Natural killer cell treated with Interleukin-12 subunit alpha and Interleukin-12 subunit beta and Interleukin-15 and Interleukin-18, amount 100 ng/mL, for 72 hours (primary cell): Measurements from ENCODE around the gene CFAP46. TPM values are rescaled to one million over a fixed set of nuclear protein-coding genes. Genes with fewer than 3 reads are reported as not detected.
A peak's percentile ranks its signal among the peaks of the same experiment; 100 is the strongest.
"Not testable (repeated sequence)": the region's sequence is repeated elsewhere in the genome, so short reads cannot be mapped to it uniquely, and the experiment has no call there.

ENCODE experiments used
- ATAC-seq, 2 donors: fragments of 150-1000 bp; cut with Tn5 transposase in 1 of 2; sonication (Bioruptor Pico), chemical (Tn5 transposase) in 1 of 2; 2 replicates each; pipeline ENCODE4 v1.10.0; 2021
- DNase-seq: peaks from one replicate; pipeline ENCODE4 v3.0.0; 2022; ENCODE audit warnings: low spot score
- H3K27ac Mint-ChIP-seq, 2 donors: 1 replicate in 1 of 2; 2 replicates in 1 of 2; pipeline ENCODE4 v1.8.0; 2022; ENCODE audit warnings: mixed read lengths in 2 of 2, mild to moderate bottlenecking in 1 of 2, moderate library complexity in 1 of 2
- H3K27me3 Mint-ChIP-seq, 2 donors: 1 replicate in 1 of 2; 2 replicates in 1 of 2; pipeline ENCODE4 v1.8.0; 2022; ENCODE audit warnings: mixed read lengths in 2 of 2
- H3K36me3 Mint-ChIP-seq: one replicate; pipeline ENCODE4 v1.8.0; 2022; ENCODE audit warnings: mixed read lengths
- H3K4me1 Mint-ChIP-seq, 2 donors: 1 replicate in 1 of 2; 2 replicates in 1 of 2; pipeline ENCODE4 v1.8.0; 2022; ENCODE audit warnings: low read depth in 2 of 2, mixed read lengths in 2 of 2, mild to moderate bottlenecking in 1 of 2
- H3K4me3 Mint-ChIP-seq: one replicate; pipeline ENCODE4 v1.8.0; 2022; ENCODE audit warnings: mixed read lengths
- H3K9me3 Mint-ChIP-seq: 2 replicates; pipeline ENCODE4 v1.8.0; 2022; ENCODE audit warnings: mixed read lengths
- total RNA-seq, 2 donors: library from RNA; stranded (reverse); gene quantifications; one replicate each; pipeline ENCODE4 v1.2.3, GENCODE V29; 2022

Gene CFAP46
- total RNA-seq, 2 donors from 2014 or later, result 0.19 TPM; not detected in 1

- no peaks in the 10 kb centered on the region for H3K9me3 Mint-ChIP-seq
- no peaks in the 10 kb centered on the region for H3K36me3 Mint-ChIP-seq
- DNase-seq (no peak), ATAC-seq (peak; percentile 55)
- peak overlapping the region; percentile 76 to 82 for H3K27ac Mint-ChIP-seq
- peak overlapping the region; percentile 97 for H3K4me3 Mint-ChIP-seq
- peaks cover 14 to 16% of the 10 kb centered on the region in 2 donors for H3K27me3 Mint-ChIP-seq
- peaks cover 20 to 22% of the 10 kb centered on the region in 2 donors for H3K4me1 Mint-ChIP-seq
Measured at GRCh38 chr10:132962623-132963429, 20.5 kb upstream of the CFAP46 start.

GRCh38 chr10:132961787-132962622 is 19.6 kb upstream of the CFAP46 start:
- Mint-ChIP-seq H3K4me1 (peaks cover 20 to 22% of the 10 kb centered on the region in 2 donors), H3K9me3 (no peaks in the 10 kb centered on the region), H3K27me3 (peaks cover 14% of the 10 kb centered on the region in 2 donors), H3K27ac (peak overlapping the region; percentile 76 to 82), H3K36me3 (no peaks in the 10 kb centered on the region), H3K4me3 (peak overlapping the region; percentile 97)
- DNase-seq, result peak; percentile 83
- peak; percentile 74 to 84 for ATAC-seq

GRCh38 chr10:132961420-132961786 is 19.0 kb upstream of the CFAP46 start:
- no peaks in the 10 kb centered on the region for H3K36me3 Mint-ChIP-seq
- H3K9me3 Mint-ChIP-seq, result no peaks in the 10 kb centered on the region
- ATAC-seq, result no peak
- no peak overlapping the region for H3K27ac Mint-ChIP-seq
- H3K27me3 Mint-ChIP-seq, result peaks cover 12 to 14% of the 10 kb centered on the region in 2 donors
- H3K4me1 Mint-ChIP-seq, result peaks cover 20 to 22% of the 10 kb centered on the region in 2 donors
- no peak for DNase-seq
- no peak overlapping the region for H3K4me3 Mint-ChIP-seq

GRCh38 chr10:132960631-132961419 is 18.5 kb upstream of the CFAP46 start:
- Mint-ChIP-seq H3K36me3 (no peaks in the 10 kb centered on the region), H3K9me3 (no peaks in the 10 kb centered on the region), H3K4me3 (no peak overlapping the region), H3K4me1 (peaks cover 20 to 22% of the 10 kb centered on the region in 2 donors), H3K27me3 (peaks cover 6 to 12% of the 10 kb centered on the region in 2 donors), H3K27ac (no peak overlapping the region)
- no peak for DNase-seq
- no peak for ATAC-seq

GRCh38 chr10:132960071-132960472 is 17.7 kb upstream of the CFAP46 start:
- Mint-ChIP-seq H3K4me1 (peaks cover 18 to 20% of the 10 kb centered on the region in 2 donors), H3K27ac (no peak overlapping the region), H3K9me3 (no peaks in the 10 kb centered on the region), H3K4me3 (no peak overlapping the region), H3K36me3 (no peaks in the 10 kb centered on the region), H3K27me3 (peaks cover 0 to 8% of the 10 kb centered on the region in 2 donors)
- ATAC-seq (no peak), DNase-seq (no peak)

- no peaks in the 10 kb centered on the region for H3K9me3 Mint-ChIP-seq
- no peaks in the 10 kb centered on the region for H3K36me3 Mint-ChIP-seq
- H3K4me3 Mint-ChIP-seq, result no peak overlapping the region
- H3K27ac Mint-ChIP-seq, result no peak overlapping the region
- peaks cover 0 to 10% of the 10 kb centered on the region in 2 donors for H3K27me3 Mint-ChIP-seq
- peaks cover 18 to 20% of the 10 kb centered on the region in 2 donors for H3K4me1 Mint-ChIP-seq
- ATAC-seq (no peak), DNase-seq (no peak)
Measured at GRCh38 chr10:132959559-132959961, 17.2 kb upstream of the CFAP46 start.

GRCh38 chr10:132958883-132959558 is 16.7 kb upstream of the CFAP46 start:
- Mint-ChIP-seq H3K36me3 (no peaks in the 10 kb centered on the region), H3K27ac (no peak overlapping the region), H3K4me3 (no peak overlapping the region), H3K4me1 (peaks cover 18 to 20% of the 10 kb centered on the region in 2 donors), H3K27me3 (peaks cover 3 to 10% of the 10 kb centered on the region in 2 donors), H3K9me3 (no peaks in the 10 kb centered on the region)
- ATAC-seq (no peak), DNase-seq (no peak)

- Mint-ChIP-seq H3K27ac (no peak overlapping the region), H3K27me3 (peaks cover 8 to 11% of the 10 kb centered on the region in 2 donors), H3K9me3 (no peaks in the 10 kb centered on the region), H3K4me1 (peaks cover 14 to 15% of the 10 kb centered on the region in 2 donors), H3K4me3 (no peak overlapping the region), H3K36me3 (no peaks in the 10 kb centered on the region)
- no peak for ATAC-seq
- DNase-seq, result peak; percentile 59
Measured at GRCh38 chr10:132957981-132958882, 15.9 kb upstream of the CFAP46 start.

GRCh38 chr10:132957131-132957530 is 14.8 kb upstream of the CFAP46 start:
- no peak overlapping the region for H3K27ac Mint-ChIP-seq
- no peaks in the 10 kb centered on the region for H3K36me3 Mint-ChIP-seq
- peaks cover 4% of the 10 kb centered on the region in 2 donors for H3K4me1 Mint-ChIP-seq
- no peak for ATAC-seq
- no peaks in the 10 kb centered on the region for H3K9me3 Mint-ChIP-seq
- no peak overlapping the region for H3K4me3 Mint-ChIP-seq
- no peak for DNase-seq
- H3K27me3 Mint-ChIP-seq, result peaks cover 8 to 13% of the 10 kb centered on the region in 2 donors

GRCh38 chr10:132956259-132956658 is 13.9 kb upstream of the CFAP46 start:
- H3K27ac Mint-ChIP-seq, DNase-seq, H3K4me3 Mint-ChIP-seq, H3K4me1 Mint-ChIP-seq, ATAC-seq, H3K9me3 Mint-ChIP-seq, H3K36me3 Mint-ChIP-seq: not testable (repeated sequence)
- H3K27me3 Mint-ChIP-seq, result peaks cover 8 to 17% of the 10 kb centered on the region in 2 donors

- ATAC-seq (no peak), DNase-seq (no peak)
- H3K4me1 Mint-ChIP-seq, result no peaks in the 10 kb centered on the region
- no peak overlapping the region for H3K4me3 Mint-ChIP-seq
- H3K9me3 Mint-ChIP-seq, result no peaks in the 10 kb centered on the region
- H3K27me3 Mint-ChIP-seq, result peaks cover 8 to 22% of the 10 kb centered on the region in 2 donors
- H3K27ac Mint-ChIP-seq, result no peak overlapping the region
- H3K36me3 Mint-ChIP-seq, result no peaks in the 10 kb centered on the region
Measured at GRCh38 chr10:132955479-132955878, 13.1 kb upstream of the CFAP46 start.

- Mint-ChIP-seq H3K9me3 (no peaks in the 10 kb centered on the region), H3K36me3 (no peaks in the 10 kb centered on the region), H3K27ac (no peak overlapping the region), H3K4me1 (no peaks in the 10 kb centered on the region), H3K27me3 (peaks cover 21 to 38% of the 10 kb centered on the region in 2 donors), H3K4me3 (no peak overlapping the region)
- ATAC-seq, result no peak
- no peak for DNase-seq
Measured at GRCh38 chr10:132953428-132953827, 11.1 kb upstream of the CFAP46 start.
